ENCODE data around the gene PALLD.

DNA sequence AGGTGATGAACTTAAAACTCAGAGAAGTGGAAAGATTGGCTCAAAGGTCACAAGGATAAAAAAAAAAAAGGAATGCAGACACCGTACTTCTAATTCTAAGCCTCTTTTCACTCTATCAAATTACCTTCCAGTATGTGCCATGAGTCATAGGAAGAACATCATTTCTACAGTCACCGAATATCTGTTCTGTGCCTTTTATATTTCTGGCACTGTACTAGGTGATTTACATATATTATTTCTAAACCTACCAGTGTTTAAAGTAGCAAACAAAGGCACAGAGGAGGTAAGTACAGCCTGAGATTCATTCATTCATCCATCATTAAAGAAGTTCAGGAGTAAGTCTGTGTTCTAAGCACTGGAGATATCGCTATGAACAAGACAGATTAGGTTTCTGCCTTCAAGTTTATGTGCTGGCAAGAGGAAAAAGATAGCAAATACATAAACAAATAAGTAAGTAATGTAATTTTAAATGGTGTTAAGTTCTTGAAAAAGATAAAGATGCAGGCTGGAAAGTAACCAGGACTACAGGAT, 65.3 kb downstream of the PALLD start:
- no peak for TF ChIP-seq CTCF (optimal IDR thresholded peaks at IDR 0.05 in 1 of 3, IDR thresholded peaks at IDR 0.05 in 1 of 3, conservative IDR thresholded peaks at IDR 0.05 in 1 of 3; ENCODE audit: extremely low read depth in 1 of 3, insufficient read depth in 2 of 3, low read length in 3 of 3)
- TF ChIP-seq EZH2 (IDR thresholded peaks at IDR 0.05; ENCODE audit: low read length), result no peak

Data from keratinocyte (primary cell).